Fibroblast of pulmonary artery (primary cell): Measurements from ENCODE around the gene KAT6B.
A peak's percentile ranks its signal among the peaks of the same experiment; 100 is the strongest.
"Not testable (repeated sequence)": the region's sequence is repeated elsewhere in the genome, so short reads cannot be mapped to it uniquely, and the experiment has no call there.

ENCODE experiments used
- DNase-seq: peaks from one replicate; pipeline ENCODE4 v3.0.0-alpha.2; 2010; ENCODE audit warnings: low read depth
- H3K4me3 ChIP-seq: replicated peaks from 2 replicates; pipeline ENCODE4 v1.5.1; 2011; ENCODE audit warnings: low read depth, mild to moderate bottlenecking, control low read depth, low read length, moderate library complexity
- CTCF ChIP-seq: IDR thresholded peaks from 2 replicates; pipeline ENCODE4 v1.5.1; 2011; ENCODE audit warnings: mild to moderate bottlenecking, control low read depth, low read length, inconsistent platforms; ENCODE audit errors: missing control alignments

KAT6B gene

GRCh38 chr10:74826142-74827044, at the start of gene KAT6B:
TSS of gene KAT6B (plus strand) at chr10:74826600. CDS start at chr10:74842858, 16,258 bp downstream.
- peak; percentile 100 for DNase-seq
- peak within 1 kb of the TSS; percentile 84 for H3K4me3 ChIP-seq
- TF ChIP-seq CTCF: no peak

- no peak for TF ChIP-seq CTCF
- DNase-seq: no peak
These were observed 47.8 kb upstream of the KAT6B start for GRCh38 chr10:74778436-74779094.

GRCh38 chr10:74781870-74782269, 44.5 kb upstream of the KAT6B start:
- DNase-seq, H3K4me3 ChIP-seq: not testable (repeated sequence)

More at GRCh38 chr10:74778436-74779094, 47.8 kb upstream of the KAT6B start:
- no peak overlapping the region for H3K4me3 ChIP-seq

- no peak overlapping the region for H3K4me3 ChIP-seq
- DNase-seq: no peak
- no peak for TF ChIP-seq CTCF
These were observed 41.9 kb upstream of the KAT6B start for GRCh38 chr10:74784462-74784861.

- no peak for TF ChIP-seq CTCF
- no peak for DNase-seq
- H3K4me3 ChIP-seq: no peak overlapping the region
These were observed 40.3 kb upstream of the KAT6B start for GRCh38 chr10:74786126-74786525.

- TF ChIP-seq CTCF: no peak
- no peak overlapping the region for H3K4me3 ChIP-seq
- DNase-seq: no peak
These were observed 38.9 kb upstream of the KAT6B start for GRCh38 chr10:74787457-74787856.

GRCh38 chr10:74791979-74792378, 34.4 kb upstream of the KAT6B start:
- DNase-seq: not testable (repeated sequence)

GRCh38 chr10:74792726-74793125, 33.7 kb upstream of the KAT6B start:
- no peak for TF ChIP-seq CTCF
- no peak for DNase-seq

More at GRCh38 chr10:74791979-74792378, 34.4 kb upstream of the KAT6B start:
- H3K4me3 ChIP-seq: not testable (repeated sequence)

GRCh38 chr10:74793240-74793639, 33.2 kb upstream of the KAT6B start:
- not testable (repeated sequence) for DNase-seq, H3K4me3 ChIP-seq

More at GRCh38 chr10:74792726-74793125, 33.7 kb upstream of the KAT6B start:
- H3K4me3 ChIP-seq: no peak overlapping the region
